SK-N-SH treated with all-trans-retinoic acid at 6 μM for 48 hours (cell line): ENCODE measurements around the gene CD300LF.

ENCODE experiments used
- ATAC-seq: fragments of 200-7000 bp; cut with Tn5 transposase; 3 replicates; pipeline ENCODE4 v1.9.1; 2020; ENCODE audit warnings: mild to moderate bottlenecking, moderate library complexity
- ARNTL ChIP-seq: fragments of 450-650 bp; formaldehyde crosslinking; IDR thresholded peaks from 2 replicates; pipeline ENCODE4 v1.5.0; 2020; ENCODE audit warnings: low read depth, mild to moderate bottlenecking, moderate library complexity, borderline replicate concordance
- BACH2 ChIP-seq: fragments of 250-450 bp; sonication (Bioruptor Pico); IDR thresholded peaks from 2 replicates; pipeline ENCODE4 v1.9.0; 2021; ENCODE audit warnings: mild to moderate bottlenecking, borderline replicate concordance
- CREB5 ChIP-seq: fragments of 250-450 bp; sonication (Bioruptor Pico); IDR thresholded peaks from 2 replicates; pipeline ENCODE4 v1.5.1; 2020; ENCODE audit warnings: low read depth, mild to moderate bottlenecking, moderate library complexity
- CSRNP3 ChIP-seq: fragments of 250-450 bp; sonication (Bioruptor Pico); IDR thresholded peaks from 2 replicates; pipeline ENCODE4 v1.5.1; 2021; ENCODE audit warnings: mild to moderate bottlenecking, moderate library complexity
- ESRRG ChIP-seq: fragments of 250-450 bp; sonication (Bioruptor Pico); IDR thresholded peaks from 2 replicates; pipeline ENCODE4 v1.6.1; 2021; ENCODE audit warnings: mild to moderate bottlenecking
- GLIS3 ChIP-seq: fragments of 250-450 bp; sonication (Bioruptor Pico); IDR thresholded peaks from 2 replicates; pipeline ENCODE4 v1.5.0; 2020; ENCODE audit warnings: mild to moderate bottlenecking, moderate library complexity
- ISL1 ChIP-seq: fragments of 250-450 bp; sonication (Bioruptor Pico); IDR thresholded peaks from 2 replicates; pipeline ENCODE4 v2.1.2; 2022; ENCODE audit warnings: mild to moderate bottlenecking, moderate library complexity
- OSR1 ChIP-seq: fragments of 250-450 bp; sonication (Bioruptor Pico); IDR thresholded peaks from 2 replicates; pipeline ENCODE4 v1.8.0; 2022; ENCODE audit warnings: moderate library complexity, mild to moderate bottlenecking, inconsistent platforms
- PATZ1 ChIP-seq: fragments of 250-450 bp; sonication (Bioruptor Pico); IDR thresholded peaks from 2 replicates; pipeline ENCODE4 v1.8.0; 2020; ENCODE audit warnings: mild to moderate bottlenecking, moderate library complexity, borderline replicate concordance
- POU6F1 ChIP-seq: fragments of 250-450 bp; sonication (Bioruptor Pico); IDR thresholded peaks from 2 replicates; pipeline ENCODE4 v1.8.0; 2021; ENCODE audit warnings: low read depth, mild to moderate bottlenecking, moderate library complexity, borderline replicate concordance
- PPARA ChIP-seq: fragments of 250-450 bp; sonication (Bioruptor Pico); IDR thresholded peaks from 2 replicates; pipeline ENCODE4 v1.5.0; 2020; ENCODE audit warnings: mild to moderate bottlenecking, borderline replicate concordance
- RARB ChIP-seq: fragments of 250-450 bp; sonication (Bioruptor Pico); IDR thresholded peaks from 2 replicates; pipeline ENCODE4 v1.8.0; 2021; ENCODE audit warnings: mild to moderate bottlenecking, moderate library complexity
- SNAI2 ChIP-seq: fragments of 250-450 bp; sonication (Bioruptor Pico); IDR thresholded peaks from 2 replicates; pipeline ENCODE4 v1.5.0; 2020; ENCODE audit warnings: mild to moderate bottlenecking, moderate library complexity
- TCF4 ChIP-seq: fragments of 250-450 bp; sonication (Bioruptor Pico); IDR thresholded peaks from 2 replicates; pipeline ENCODE4 v1.8.0; 2021; ENCODE audit warnings: mild to moderate bottlenecking, moderate library complexity, borderline replicate concordance
- TOX ChIP-seq: fragments of 250-450 bp; sonication (Bioruptor Pico); IDR thresholded peaks from 2 replicates; pipeline ENCODE4 v1.8.0; 2021; ENCODE audit warnings: mild to moderate bottlenecking, moderate library complexity, borderline replicate concordance
- TSHZ2 ChIP-seq: fragments of 250-450 bp; sonication (Bioruptor Pico); IDR thresholded peaks from 2 replicates; pipeline ENCODE4 v1.5.0; 2020; ENCODE audit warnings: mild to moderate bottlenecking, moderate library complexity
- ZC3H10 ChIP-seq: fragments of 250-450 bp; sonication (Bioruptor Pico); IDR thresholded peaks from 2 replicates; pipeline ENCODE4 v1.5.1; 2021; ENCODE audit warnings: mild to moderate bottlenecking, moderate library complexity
- ZFP3 ChIP-seq: fragments of 250-450 bp; sonication (Bioruptor Pico); IDR thresholded peaks from 2 replicates; pipeline ENCODE4 v1.5.0; 2020; ENCODE audit warnings: mild to moderate bottlenecking, moderate library complexity
- ZFP30 ChIP-seq: fragments of 450-650 bp; formaldehyde crosslinking; IDR thresholded peaks from 2 replicates; pipeline ENCODE4 v1.5.0; 2022; ENCODE audit warnings: mild to moderate bottlenecking, moderate library complexity
- ZNF565 ChIP-seq: fragments of 450-650 bp; formaldehyde crosslinking; conservative IDR thresholded peaks from 2 replicates; pipeline ENCODE4 v1.5.0; 2020; ENCODE audit warnings: low read depth, mild to moderate bottlenecking, moderate library complexity
- ZNF70 ChIP-seq: fragments of 450-650 bp; formaldehyde crosslinking; IDR thresholded peaks from 2 replicates; pipeline ENCODE4 v1.5.0; 2020; ENCODE audit warnings: mild to moderate bottlenecking, moderate library complexity

Gene CD300LF

GRCh38 chr17:74731347-74731605 is 18.6 kb upstream of the CD300LF start:
- TF ChIP-seq CREB5: no peak
- no peak for TF ChIP-seq PPARA (CRISPR knock-in tag)
- no peak for TF ChIP-seq ESRRG
- no peak for TF ChIP-seq OSR1 (CRISPR knock-in tag)
- TF ChIP-seq PATZ1 (CRISPR knock-in tag): no peak
- TF ChIP-seq ZNF70 (CRISPR knock-in tag): no peak
- no peak for TF ChIP-seq TCF4 (CRISPR knock-in tag)
- TF ChIP-seq ARNTL (CRISPR knock-in tag): no peak
- TF ChIP-seq SNAI2 (CRISPR knock-in tag): no peak
- no peak for TF ChIP-seq BACH2
- no peak for TF ChIP-seq ZNF565 (CRISPR knock-in tag)
- TF ChIP-seq RARB (CRISPR knock-in tag): no peak
- no peak for TF ChIP-seq ZFP30 (CRISPR knock-in tag)
- no peak for TF ChIP-seq TOX (CRISPR knock-in tag)
- no peak for TF ChIP-seq ZC3H10 (CRISPR knock-in tag)
- no peak for ATAC-seq

- no peak for ATAC-seq
- TF ChIP-seq CSRNP3 (CRISPR knock-in tag) (no peak), ZNF565 (CRISPR knock-in tag) (no peak), ISL1 (CRISPR knock-in tag) (no peak), TCF4 (CRISPR knock-in tag) (no peak), BACH2 (no peak)
- TF ChIP-seq, all 23 proteins: peak for 0
Observed at GRCh38 chr17:74730491-74731346, 18.0 kb upstream of the CD300LF start.

GRCh38 chr17:74729866-74730265 is 17.1 kb upstream of the CD300LF start:
- no peak for ATAC-seq
- no peak for TF ChIP-seq OSR1 (CRISPR knock-in tag)
- no peak for TF ChIP-seq ZFP30 (CRISPR knock-in tag)
- TF ChIP-seq ZC3H10 (CRISPR knock-in tag): no peak
- TF ChIP-seq TSHZ2 (CRISPR knock-in tag): no peak
- TF ChIP-seq PPARA (CRISPR knock-in tag): no peak
- no peak for TF ChIP-seq GLIS3 (CRISPR knock-in tag)
- no peak for TF ChIP-seq ISL1 (CRISPR knock-in tag)
- TF ChIP-seq ZNF70 (CRISPR knock-in tag): no peak
- TF ChIP-seq SNAI2 (CRISPR knock-in tag): no peak
- TF ChIP-seq, all 23 proteins: peak for 0

GRCh38 chr17:74729368-74729767 is 16.6 kb upstream of the CD300LF start:
- no peak for ATAC-seq
- no peak for TF ChIP-seq ZNF70 (CRISPR knock-in tag)
- no peak for TF ChIP-seq OSR1 (CRISPR knock-in tag)
- TF ChIP-seq TSHZ2 (CRISPR knock-in tag): no peak
- TF ChIP-seq ISL1 (CRISPR knock-in tag): no peak
- TF ChIP-seq ZFP3 (CRISPR knock-in tag): no peak
- no peak for TF ChIP-seq GLIS3 (CRISPR knock-in tag)
- TF ChIP-seq ZC3H10 (CRISPR knock-in tag): no peak
- no peak for TF ChIP-seq PPARA (CRISPR knock-in tag)
- no peak for TF ChIP-seq POU6F1 (CRISPR knock-in tag)
- TF ChIP-seq ESRRG: no peak
- no peak for TF ChIP-seq CREB5
